Measurements from ENCODE around the gene STPG2. TPM values are rescaled to one million over a fixed set of nuclear protein-coding genes. Genes with fewer than 3 reads are reported as not detected.
"Not testable (repeated sequence)": the region's sequence is repeated elsewhere in the genome, so short reads cannot be mapped to it uniquely, and the experiment has no call there.

Gene STPG2
- polyA plus RNA-seq, 3 donors = 0.51 to 0.65 (median 0.53) TPM

- no peak for DNase-seq (ENCODE audit: extremely low read depth in 1 of 11, low read depth in 9 of 11, low spot score in 4 of 11)
Measured at GRCh38 chr4:97587912-97588311, 555.4 kb downstream of the STPG2 start.

GRCh38 chr4:97585274-97585673, 558.0 kb downstream of the STPG2 start:
- no peak for DNase-seq (ENCODE audit: extremely low read depth in 1 of 11, low read depth in 9 of 11, low spot score in 4 of 11)

GRCh38 chr4:97582890-97583289, 560.4 kb downstream of the STPG2 start:
- DNase-seq (ENCODE audit: extremely low read depth in 1 of 11, low read depth in 9 of 11, low spot score in 4 of 11) = no peak

GRCh38 chr4:97577004-97577403, 566.3 kb downstream of the STPG2 start:
- no peak for DNase-seq (ENCODE audit: extremely low read depth in 1 of 11, low read depth in 9 of 11, low spot score in 4 of 11)

- DNase-seq (ENCODE audit: extremely low read depth in 1 of 11, low read depth in 9 of 11, low spot score in 4 of 11) = no peak
Measured at GRCh38 chr4:97560009-97560408, 583.3 kb downstream of the STPG2 start.

- DNase-seq (ENCODE audit: extremely low read depth in 1 of 11, low read depth in 9 of 11, low spot score in 4 of 11) = no peak
Measured at GRCh38 chr4:97558204-97558778, 585.0 kb downstream of the STPG2 start.

GRCh38 chr4:97550637-97551036, 592.6 kb downstream of the STPG2 start:
- DNase-seq (ENCODE audit: extremely low read depth in 1 of 11, low read depth in 9 of 11, low spot score in 4 of 11) = not testable (repeated sequence)

GRCh38 chr4:97548943-97549583, 594.2 kb downstream of the STPG2 start:
- no peak for DNase-seq (ENCODE audit: extremely low read depth in 1 of 11, low read depth in 9 of 11, low spot score in 4 of 11)

- DNase-seq (ENCODE audit: extremely low read depth in 1 of 11, low read depth in 9 of 11, low spot score in 4 of 11) = no peak
Measured at GRCh38 chr4:97548186-97548585, 595.1 kb downstream of the STPG2 start.

- no peak for DNase-seq (ENCODE audit: extremely low read depth in 1 of 11, low read depth in 9 of 11, low spot score in 4 of 11)
Measured at GRCh38 chr4:97531351-97531750, 611.9 kb downstream of the STPG2 start.

- DNase-seq (ENCODE audit: extremely low read depth in 1 of 11, low read depth in 9 of 11, low spot score in 4 of 11) = no peak
Measured at GRCh38 chr4:97530676-97531075, 612.6 kb downstream of the STPG2 start.

GRCh38 chr4:97525236-97525635, 618.0 kb downstream of the STPG2 start:
- no peak for DNase-seq (ENCODE audit: extremely low read depth in 1 of 11, low read depth in 9 of 11, low spot score in 4 of 11)

- DNase-seq (ENCODE audit: extremely low read depth in 1 of 11, low read depth in 9 of 11, low spot score in 4 of 11) = no peak
Measured at GRCh38 chr4:97517939-97518338, 625.3 kb downstream of the STPG2 start.

- DNase-seq (ENCODE audit: extremely low read depth in 1 of 11, low read depth in 9 of 11, low spot score in 4 of 11) = no peak
Measured at GRCh38 chr4:97513917-97514316, 629.4 kb downstream of the STPG2 start.

Other genes with a start within 250 kb of the STPG2 start
- 10 to 100 TPM; 30.9 to 33.1 (median 32.8) TPM for gene RAP1GDS1, start 117.9 kb upstream of the STPG2 start, polyA plus RNA-seq (ENCODE audit: insufficient read length in 3 of 3)